A673 (cell line): ENCODE results near the gene MTHFD2L. TPM values are rescaled to one million over a fixed set of nuclear protein-coding genes. Genes with fewer than 3 reads are reported as not detected.

Experiments
- BruUV-seq: library from RNA; stranded (reverse); fragments of 400-500 nt; replicated peaks from 2 replicates; lab custom pipeline; 2021; lab: Mats Ljungman, UMichigan
- CTCF ChIA-PET: fragments of 300-600 bp; sonication (Branson Sonifier 250); formaldehyde crosslinking; loops from one replicate; lab custom pipeline; 2022; ENCODE audit warnings: antibody characterized with exemption; lab: Charles Lee
- POLR2A ChIA-PET: fragments of 300-600 bp; sonication (Branson Sonifier 250); formaldehyde crosslinking; loops from one replicate; lab custom pipeline; 2022; ENCODE audit warnings: antibody characterized with exemption; ENCODE audit not compliant: low non-redundant PET; lab: Charles Lee
- DNase-seq: peaks from one replicate; pipeline ENCODE4 v3.0.0-alpha.2; 2015; ENCODE audit warnings: low spot score
- H3K27ac ChIP-seq: fragments of 200-600 bp; sonication (generic); 2 replicates; pipeline ENCODE4 v1.5.1; 2016; ENCODE audit warnings: mixed run types, low read depth, mild to moderate bottlenecking, mixed read lengths, antibody characterized with exemption, low read length; ENCODE audit not compliant: poor library complexity, severe bottlenecking
- H3K27me3 ChIP-seq: fragments of 200-600 bp; sonication (generic); replicated peaks from 2 replicates; pipeline ENCODE4 v1.6.1; 2017; ENCODE audit warnings: mixed run types, low read depth, mild to moderate bottlenecking, mixed read lengths, antibody characterized with exemption, low read length; ENCODE audit not compliant: insufficient read depth, poor library complexity
- H3K36me3 ChIP-seq: fragments of 200-600 bp; sonication (generic); 2 replicates; pipeline ENCODE4 v1.6.1; 2016; ENCODE audit warnings: mixed run types, mild to moderate bottlenecking, mixed read lengths, antibody characterized with exemption, low read length; ENCODE audit not compliant: insufficient read depth, poor library complexity, severe bottlenecking
- H3K4me1 ChIP-seq: fragments of 200-600 bp; sonication (generic); 2 replicates; pipeline ENCODE4 v1.6.1; 2017; ENCODE audit warnings: mixed run types, mild to moderate bottlenecking, mixed read lengths, antibody characterized with exemption, low read length; ENCODE audit not compliant: insufficient read depth, poor library complexity, severe bottlenecking
- H3K4me3 ChIP-seq: fragments of 200-600 bp; sonication (generic); 2 replicates; pipeline ENCODE4 v1.5.1; 2016; ENCODE audit warnings: low read depth, mixed run types, mild to moderate bottlenecking, mixed read lengths, low read length; ENCODE audit not compliant: poor library complexity, severe bottlenecking
- H3K9me3 ChIP-seq: fragments of 200-600 bp; sonication (generic); 2 replicates; pipeline ENCODE4 v1.6.1; 2016; ENCODE audit warnings: mixed run types, low read depth, mild to moderate bottlenecking, mixed read lengths, antibody characterized with exemption, low read length; ENCODE audit not compliant: poor library complexity, severe bottlenecking
- EZH2 ChIP-seq: fragments of 200-600 bp; sonication (generic); IDR thresholded peaks from 2 replicates; pipeline ENCODE4 v1.6.1; 2017; ENCODE audit warnings: borderline replicate concordance, low read depth, mild to moderate bottlenecking, mixed read lengths, antibody characterized with exemption, low read length; ENCODE audit not compliant: poor library complexity, severe bottlenecking
- intact Hi-C: fragments of 100-400 bp; cut with micrococcal nuclease; formaldehyde crosslinking; loops from one replicate; pipeline ENCODE4 v1.10.0; 2022; ENCODE audit not compliant: unreplicated experiment
- total RNA-seq: library from RNA; stranded (reverse); gene quantifications from 2 replicates; pipeline ENCODE4 v1.2.3, GENCODE V29; 2021
- TF ChIP-seq, protein P1 (sequence below): fragments of 300-800, 200-600 bp; sonication (generic); conservative IDR thresholded peaks from 2 replicates; pipeline ENCODE4 v1.5.1; 2017; ENCODE audit warnings: low read depth, mild to moderate bottlenecking, antibody characterized with exemption, low read length, moderate library complexity, mixed read lengths

MTHFD2L gene
- total RNA-seq, 1 experiment from 2014 or later = 11.4 TPM

DNA sequence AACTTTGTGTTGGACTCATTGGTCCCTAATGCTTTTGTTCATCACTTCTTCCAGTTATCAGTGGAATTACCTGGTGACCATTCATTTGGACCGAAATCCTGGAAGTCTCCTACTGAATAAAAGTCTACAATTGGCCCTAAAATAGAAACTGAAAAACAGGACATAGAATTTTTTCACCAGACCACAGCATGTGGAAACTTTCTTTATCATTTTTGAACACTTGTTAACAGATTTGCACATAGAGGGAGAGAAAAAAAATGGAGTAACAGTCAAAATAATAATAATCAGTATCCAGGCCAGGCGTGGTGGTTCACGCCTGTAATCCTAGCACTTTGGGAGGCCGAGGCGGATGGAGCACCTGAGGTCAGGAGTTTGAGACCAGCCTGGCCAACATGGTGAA is 157.5 kb downstream of the MTHFD2L start:
- H3K4me3 ChIP-seq = no peak overlapping the region
- no peak for DNase-seq
- ChIA-PET POLR2A (no interaction called here), CTCF (no interaction called here)
- H3K36me3 ChIP-seq = no peaks in the 10 kb centered on the region
- H3K9me3 ChIP-seq = no peaks in the 10 kb centered on the region
- H3K27me3 ChIP-seq = no peaks in the 10 kb centered on the region
- H3K4me1 ChIP-seq = no peaks in the 10 kb centered on the region
- no peak overlapping the region for H3K27ac ChIP-seq
- intact Hi-C loops = loop anchor here (10.0 kb wide), 1 partner anchor 651 kb away; no protein-coding TSS in a partner anchor
- no peak for TF ChIP-seq EZH2
- no TSS peak for BruUV-seq

GRCh38 chr4:74316397-74316796 is 158.5 kb downstream of the MTHFD2L start:
- Histone ChIP-seq H3K36me3 (no peaks in the 10 kb centered on the region), H3K4me3 (no peak overlapping the region), H3K9me3 (no peaks in the 10 kb centered on the region), H3K27me3 (no peaks in the 10 kb centered on the region), H3K27ac (no peak overlapping the region), H3K4me1 (no peaks in the 10 kb centered on the region)
- TF ChIP-seq EZH2 = no peak
- TF ChIP-seq, protein P1, sequence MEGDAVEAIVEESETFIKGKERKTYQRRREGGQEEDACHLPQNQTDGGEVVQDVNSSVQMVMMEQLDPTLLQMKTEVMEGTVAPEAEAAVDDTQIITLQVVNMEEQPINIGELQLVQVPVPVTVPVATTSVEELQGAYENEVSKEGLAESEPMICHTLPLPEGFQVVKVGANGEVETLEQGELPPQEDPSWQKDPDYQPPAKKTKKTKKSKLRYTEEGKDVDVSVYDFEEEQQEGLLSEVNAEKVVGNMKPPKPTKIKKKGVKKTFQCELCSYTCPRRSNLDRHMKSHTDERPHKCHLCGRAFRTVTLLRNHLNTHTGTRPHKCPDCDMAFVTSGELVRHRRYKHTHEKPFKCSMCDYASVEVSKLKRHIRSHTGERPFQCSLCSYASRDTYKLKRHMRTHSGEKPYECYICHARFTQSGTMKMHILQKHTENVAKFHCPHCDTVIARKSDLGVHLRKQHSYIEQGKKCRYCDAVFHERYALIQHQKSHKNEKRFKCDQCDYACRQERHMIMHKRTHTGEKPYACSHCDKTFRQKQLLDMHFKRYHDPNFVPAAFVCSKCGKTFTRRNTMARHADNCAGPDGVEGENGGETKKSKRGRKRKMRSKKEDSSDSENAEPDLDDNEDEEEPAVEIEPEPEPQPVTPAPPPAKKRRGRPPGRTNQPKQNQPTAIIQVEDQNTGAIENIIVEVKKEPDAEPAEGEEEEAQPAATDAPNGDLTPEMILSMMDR = no peak
- no peak for DNase-seq
- ChIA-PET CTCF (no interaction called here), POLR2A (no interaction called here)
- no TSS peak for BruUV-seq
- intact Hi-C loops = loop anchor here (10.0 kb wide), 1 partner anchor 652 kb away; no protein-coding TSS in a partner anchor

DNA sequence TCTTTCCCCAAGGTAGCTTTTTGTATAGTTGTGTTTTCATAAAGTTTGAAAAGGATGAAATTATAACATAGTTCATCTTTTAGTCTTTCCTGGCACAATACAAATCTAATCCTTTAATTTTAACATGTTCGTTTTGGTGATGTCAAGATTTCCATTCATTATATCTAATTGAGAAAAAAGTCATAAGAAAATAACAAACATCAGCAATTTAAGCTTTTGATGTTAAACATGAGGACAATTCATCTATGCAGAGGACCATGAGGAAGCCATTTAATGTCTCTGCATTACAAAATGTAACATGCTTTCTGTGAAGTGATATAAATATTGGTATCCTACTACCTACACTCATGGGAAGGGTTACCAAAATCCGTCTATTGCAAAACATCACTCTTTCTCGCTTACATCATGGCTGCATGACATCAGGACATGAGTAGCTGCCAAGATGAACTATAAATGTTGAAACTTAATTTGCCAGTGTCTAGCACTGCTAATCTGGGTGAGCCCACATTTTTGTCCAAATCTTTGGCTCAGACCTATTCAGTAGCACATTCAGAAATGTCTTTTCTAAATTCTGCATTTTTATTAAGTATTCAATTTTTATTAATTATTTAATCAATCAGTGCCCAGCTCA is 159.8 kb downstream of the MTHFD2L start:
- intact Hi-C loops = loop anchor here (10.0 kb wide), 1 partner anchor 653 kb away; no protein-coding TSS in a partner anchor
- no TSS peak for BruUV-seq
- POLR2A ChIA-PET = no interaction called here

More for the DNA sequence above, 159.8 kb downstream of the MTHFD2L start:
- CTCF ChIA-PET = no interaction called here
- Histone ChIP-seq H3K27me3 (no peaks in the 10 kb centered on the region), H3K27ac (no peak overlapping the region), H3K4me1 (no peaks in the 10 kb centered on the region), H3K4me3 (no peak overlapping the region), H3K9me3 (no peaks in the 10 kb centered on the region), H3K36me3 (no peaks in the 10 kb centered on the region)
- TF ChIP-seq, protein P1 = no peak
- DNase-seq = peak; percentile 10
